Lung (tissue), 12 donors: Measurements from ENCODE around the gene VARS2. TPM values are rescaled to one million over a fixed set of nuclear protein-coding genes. Genes with fewer than 3 reads are reported as not detected.

Experiments used
- ATAC-seq: fragments of 200-7000 bp; cut with Tn5 transposase; one replicate; pipeline ENCODE4 v1.9.1; 2020; ENCODE audit warnings: moderate number of reproducible peaks; ENCODE audit not compliant: insufficient read depth, low FRiP score
- DNase-seq, 3 donors: peaks; one replicate each; pipeline ENCODE4 v3.0.0-alpha.2; 2013 to 2017
- H3K27ac ChIP-seq, 2 donors: one replicate each; pipeline ENCODE4 v1.5.1; 2013; ENCODE audit warnings: mild to moderate bottlenecking in 2 of 2, moderate library complexity in 2 of 2, control low read depth in 1 of 2, inconsistent platforms in 1 of 2, low read depth in 1 of 2, low read length in 1 of 2
- H3K27me3 ChIP-seq, 3 donors: one replicate each; pipeline ENCODE4 v1.5.1; 2013; ENCODE audit warnings: low read length in 2 of 3; ENCODE audit not compliant: control insufficient read depth in 3 of 3, insufficient read depth in 3 of 3
- H3K36me3 ChIP-seq, 4 donors: one replicate each; pipeline ENCODE4 v1.5.1; 2013; ENCODE audit warnings: low read length in 4 of 4, mild to moderate bottlenecking in 1 of 4, moderate library complexity in 1 of 4; ENCODE audit not compliant: control insufficient read depth in 4 of 4, insufficient read depth in 4 of 4
- H3K4me1 ChIP-seq, 5 donors: one replicate each; pipeline ENCODE4 v1.5.1; 2013; ENCODE audit warnings: low read length in 5 of 5, mild to moderate bottlenecking in 2 of 5, moderate library complexity in 1 of 5; ENCODE audit not compliant: control insufficient read depth in 5 of 5, insufficient read depth in 5 of 5
- H3K4me3 ChIP-seq: one replicate; pipeline ENCODE4 v1.5.1; 2013; ENCODE audit warnings: mild to moderate bottlenecking, control low read depth, moderate library complexity
- H3K9ac ChIP-seq, 2 donors: one replicate each; pipeline ENCODE4 v1.5.1; 2013; ENCODE audit warnings: low read length in 2 of 2, control low read depth in 1 of 2; ENCODE audit not compliant: insufficient read depth in 1 of 2
- H3K9me3 ChIP-seq, 4 donors: one replicate each; pipeline ENCODE4 v1.5.1; 2013; ENCODE audit warnings: low read length in 3 of 4, mild to moderate bottlenecking in 1 of 4, moderate library complexity in 1 of 4; ENCODE audit not compliant: control insufficient read depth in 4 of 4, insufficient read depth in 3 of 4
- WGBS, 2 donors: extraction: QIAGEN DNeasy Blood & Tissue Kit; methylation state at CpG; one replicate each; pipeline ENCODE4 v1.1.7; 2013; 5-methylcytosine and 5-hydroxymethylcytosine counted together
- polyA plus RNA-seq, 2 donors: library from polyadenylated mRNA; stranded (reverse); fragments of 200-250 nt; gene quantifications; one replicate each; pipeline ENCODE4 v1.2.1, GENCODE V29; 2013
- total RNA-seq, 2 donors: library from RNA; depleted of rRNA in 1 of 2; stranded (reverse); fragments of >200 nt in 1 of 2; gene quantifications; one replicate each; pipeline ENCODE4 v1.2.1, GENCODE V29; 2014 to 2021
- TF ChIP-seq, protein P1 (sequence below): IDR thresholded peaks from 2 replicates; pipeline ENCODE4 v1.5.1; 2012; ENCODE audit warnings: mild to moderate bottlenecking; ENCODE audit errors: control extremely low read depth, extremely low read depth
- donor health status: control.
- donor health status: control.
- donor health status: Bipolar disorder and iron deficiency.
- donor health status: healthy.
- donor health status: DM: yes; HTN: yes; CAD: no.

The VARS2 gene
- total and polyA plus RNA-seq, 4 donors, result 17.4 to 38.4 (median 25.5) TPM

DNA sequence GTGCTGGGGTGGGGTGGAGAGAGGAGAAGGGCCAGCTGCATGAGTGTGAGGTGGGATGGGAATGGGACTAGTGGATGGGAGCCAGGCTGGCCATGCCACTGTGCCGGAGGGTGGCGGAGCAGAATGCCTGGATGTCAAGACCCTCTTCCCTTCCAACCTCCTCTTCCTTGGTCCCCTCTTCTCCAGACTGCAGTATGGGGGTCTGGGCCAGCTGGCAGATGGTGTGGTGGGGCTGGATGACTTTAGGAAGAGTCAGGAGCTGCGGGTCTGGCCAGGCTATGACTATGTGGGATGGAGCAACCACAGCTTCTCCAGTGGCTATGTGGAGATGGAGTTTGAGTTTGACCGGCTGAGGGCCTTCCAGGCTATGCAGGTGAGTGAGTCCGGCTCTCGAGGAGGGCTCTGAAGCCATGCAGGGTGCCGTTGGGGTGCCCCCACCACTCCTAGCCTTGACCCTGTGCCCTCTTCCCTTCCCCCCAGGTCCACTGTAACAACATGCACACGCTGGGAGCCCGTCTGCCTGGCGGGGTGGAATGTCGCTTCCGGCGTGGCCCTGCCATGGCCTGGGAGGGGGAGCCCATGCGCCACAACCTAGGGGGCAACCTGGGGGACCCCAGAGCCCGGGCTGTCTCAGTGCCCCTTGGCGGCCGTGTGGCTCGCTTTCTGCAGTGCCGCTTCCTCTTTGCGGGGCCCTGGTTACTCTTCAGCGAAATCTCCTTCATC, 22.1 kb upstream of the VARS2 start:
- Histone ChIP-seq H3K4me3 (no peak overlapping the region), H3K27me3 (no peaks in the 10 kb centered on the region), H3K9ac (no peak overlapping the region), H3K36me3 (peaks cover 0 to 46% (median 31%) of the 10 kb centered on the region in 4 donors), H3K9me3 (no peaks in the 10 kb centered on the region), H3K4me1 (peaks cover 0 to 23% (median 6%) of the 10 kb centered on the region in 5 donors), H3K27ac (no peak overlapping the region)
- no peak for ATAC-seq
- TF ChIP-seq, protein P1, sequence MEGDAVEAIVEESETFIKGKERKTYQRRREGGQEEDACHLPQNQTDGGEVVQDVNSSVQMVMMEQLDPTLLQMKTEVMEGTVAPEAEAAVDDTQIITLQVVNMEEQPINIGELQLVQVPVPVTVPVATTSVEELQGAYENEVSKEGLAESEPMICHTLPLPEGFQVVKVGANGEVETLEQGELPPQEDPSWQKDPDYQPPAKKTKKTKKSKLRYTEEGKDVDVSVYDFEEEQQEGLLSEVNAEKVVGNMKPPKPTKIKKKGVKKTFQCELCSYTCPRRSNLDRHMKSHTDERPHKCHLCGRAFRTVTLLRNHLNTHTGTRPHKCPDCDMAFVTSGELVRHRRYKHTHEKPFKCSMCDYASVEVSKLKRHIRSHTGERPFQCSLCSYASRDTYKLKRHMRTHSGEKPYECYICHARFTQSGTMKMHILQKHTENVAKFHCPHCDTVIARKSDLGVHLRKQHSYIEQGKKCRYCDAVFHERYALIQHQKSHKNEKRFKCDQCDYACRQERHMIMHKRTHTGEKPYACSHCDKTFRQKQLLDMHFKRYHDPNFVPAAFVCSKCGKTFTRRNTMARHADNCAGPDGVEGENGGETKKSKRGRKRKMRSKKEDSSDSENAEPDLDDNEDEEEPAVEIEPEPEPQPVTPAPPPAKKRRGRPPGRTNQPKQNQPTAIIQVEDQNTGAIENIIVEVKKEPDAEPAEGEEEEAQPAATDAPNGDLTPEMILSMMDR, result no peak
- WGBS, 2 donors, result 74 to 90% methylated on average over 21 of the region's 21 CpGs
- DNase-seq, result no peak

GRCh38 chr6:30893001-30893591, 20.9 kb upstream of the VARS2 start:
- ATAC-seq (no peak), DNase-seq (no peak)
- no peak overlapping the region for H3K9ac ChIP-seq
- H3K27ac ChIP-seq, result no peak overlapping the region
- no peaks in the 10 kb centered on the region for H3K27me3 ChIP-seq
- H3K9me3 ChIP-seq, result no peaks in the 10 kb centered on the region
- H3K4me1 ChIP-seq, result peaks cover 0 to 11% (median under 1%) of the 10 kb centered on the region in 5 donors
- H3K4me3 ChIP-seq, result no peak overlapping the region
- TF ChIP-seq, protein P1, result no peak
- peaks cover 0 to 47% (median 38%) of the 10 kb centered on the region in 4 donors for H3K36me3 ChIP-seq
- 91 to 92% methylated on average over 16 of the region's 16 CpGs for WGBS, 2 donors

DNA sequence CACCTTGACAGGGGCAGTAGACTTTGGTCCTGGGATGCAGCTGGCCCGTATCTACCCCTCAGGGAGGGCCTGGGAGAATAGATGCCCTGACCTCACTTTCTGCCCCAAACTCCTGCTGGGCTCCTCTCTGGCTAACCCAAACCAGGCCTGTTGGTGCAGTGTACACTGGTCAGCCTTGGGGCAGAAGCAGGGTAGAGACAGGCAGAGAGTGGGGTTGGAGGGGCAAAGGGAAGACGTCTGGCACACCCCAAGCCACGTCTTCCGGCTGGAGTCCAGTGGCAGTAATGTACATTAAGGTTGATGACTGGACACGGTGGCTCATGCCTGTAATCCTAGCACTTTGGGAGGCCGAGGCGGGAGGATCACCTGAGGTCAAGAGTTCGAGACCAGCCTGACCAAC, 20.4 kb upstream of the VARS2 start:
- Histone ChIP-seq H3K4me1 (peaks cover 0 to 6% (median 0%) of the 10 kb centered on the region in 5 donors), H3K4me3 (no peak overlapping the region), H3K27ac (no peak overlapping the region), H3K9me3 (no peaks in the 10 kb centered on the region), H3K9ac (no peak overlapping the region), H3K36me3 (peaks cover 0 to 47% (median 40%) of the 10 kb centered on the region in 4 donors), H3K27me3 (no peaks in the 10 kb centered on the region)
- TF ChIP-seq, protein P1, result no peak
- DNase-seq (no peak), ATAC-seq (no peak)
- WGBS, 2 donors, result 95 to 96% methylated on average over 8 of the region's 8 CpGs
